Measurements from ENCODE around the gene MARK3.

The MARK3 gene

DNA sequence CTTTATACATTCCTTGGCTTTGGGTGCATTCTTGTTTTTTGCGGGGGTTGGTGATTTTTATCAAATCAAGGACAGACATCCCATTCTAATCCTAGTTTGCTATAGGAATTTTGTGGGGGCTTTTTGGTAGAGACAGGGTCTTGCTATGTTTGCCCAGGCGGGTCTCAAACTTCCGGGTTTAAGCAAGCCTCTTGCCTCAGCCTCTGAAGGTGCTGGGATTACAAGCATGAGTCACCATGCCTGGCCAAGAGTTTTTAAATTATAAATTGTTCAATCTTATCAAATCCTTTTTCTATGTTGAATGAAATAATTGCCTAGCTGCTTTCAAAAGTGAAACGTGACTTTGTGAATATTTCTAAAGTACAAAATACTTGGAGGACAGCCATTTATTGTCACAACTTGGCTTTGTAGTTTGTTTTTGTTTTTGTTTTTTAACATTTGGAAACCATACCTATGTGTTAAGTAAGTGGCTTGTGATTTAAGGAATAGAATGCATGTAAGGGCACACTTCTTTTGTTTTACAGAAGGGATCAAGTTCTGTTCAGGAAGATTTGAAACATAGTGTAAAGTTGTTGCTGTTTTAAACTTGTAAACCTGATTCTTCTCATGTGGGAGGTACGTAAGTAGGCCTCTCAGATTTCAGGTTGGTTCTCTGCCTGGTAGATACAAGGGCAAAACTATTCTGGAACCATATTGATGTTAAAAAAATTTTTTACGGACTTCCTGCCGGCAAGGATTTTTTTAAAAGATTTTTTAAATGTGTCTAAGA, 13.4 kb downstream of the MARK3 start:
- DNase-seq: no peak

DNA sequence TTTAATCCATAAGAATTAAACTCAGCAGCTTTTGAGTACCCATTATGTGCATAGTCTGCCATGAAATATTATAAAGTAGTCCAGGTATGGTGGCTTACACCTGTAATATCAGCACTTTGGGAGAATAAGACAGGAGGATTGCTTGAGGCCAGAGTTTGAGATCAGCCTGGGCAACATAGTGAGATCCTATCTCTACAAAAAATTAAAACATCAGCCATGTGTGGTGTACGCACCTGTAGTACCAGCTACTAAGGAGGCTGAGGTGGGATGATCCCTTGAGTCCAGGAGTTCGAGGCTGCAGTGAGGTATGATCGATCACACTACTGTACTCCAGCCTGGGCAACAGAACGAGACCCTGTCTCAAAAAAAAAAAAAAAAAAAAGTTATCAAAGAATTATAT, 15.3 kb downstream of the MARK3 start:
- DNase-seq: no peak

DNA sequence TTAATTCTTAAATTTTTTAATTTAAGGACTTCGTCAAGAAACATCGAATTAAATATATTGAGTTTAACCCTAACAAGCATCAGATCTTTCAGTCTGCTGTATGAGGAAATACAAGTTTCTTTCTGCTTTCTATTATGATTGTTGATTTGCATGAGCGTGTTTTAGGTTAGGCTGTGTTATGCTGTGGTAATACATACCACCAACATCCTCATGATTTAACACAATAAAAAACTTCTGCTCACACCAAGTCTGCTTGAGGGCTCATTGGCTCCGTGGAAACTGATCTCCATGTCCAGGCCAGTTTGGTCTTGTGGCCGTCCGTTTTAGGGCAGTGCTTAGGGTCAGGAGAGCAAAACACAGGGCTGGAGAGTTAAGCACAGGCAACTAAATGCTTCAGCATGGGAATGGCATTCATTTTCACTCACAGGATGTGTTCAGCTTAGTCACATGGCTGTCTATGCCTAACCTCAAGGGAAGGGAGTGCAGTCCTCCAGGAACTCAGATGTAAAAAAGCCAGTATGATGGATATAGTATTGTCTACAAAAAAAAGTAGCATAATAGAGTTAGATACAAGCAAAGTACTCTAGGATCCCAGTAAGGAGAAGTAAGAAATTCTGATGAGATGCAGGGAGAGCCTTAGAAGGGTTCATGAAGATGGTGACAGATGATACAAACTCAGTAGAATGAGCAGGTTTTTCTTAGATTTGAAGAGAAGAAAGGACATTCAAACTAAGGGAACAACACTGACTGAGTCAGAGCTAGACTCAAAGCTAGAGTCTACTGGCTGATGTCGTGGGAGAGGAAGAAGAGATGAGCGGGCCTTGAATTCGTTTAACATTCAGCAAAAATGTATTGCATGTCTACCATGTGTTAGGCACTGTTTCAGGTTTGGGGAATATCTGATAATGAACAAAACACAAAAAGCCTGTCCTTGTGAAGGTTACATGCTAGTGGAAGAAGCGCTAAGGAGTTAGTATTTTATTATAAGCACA, 16.3 kb downstream of the MARK3 start:
- no peak for DNase-seq

DNA sequence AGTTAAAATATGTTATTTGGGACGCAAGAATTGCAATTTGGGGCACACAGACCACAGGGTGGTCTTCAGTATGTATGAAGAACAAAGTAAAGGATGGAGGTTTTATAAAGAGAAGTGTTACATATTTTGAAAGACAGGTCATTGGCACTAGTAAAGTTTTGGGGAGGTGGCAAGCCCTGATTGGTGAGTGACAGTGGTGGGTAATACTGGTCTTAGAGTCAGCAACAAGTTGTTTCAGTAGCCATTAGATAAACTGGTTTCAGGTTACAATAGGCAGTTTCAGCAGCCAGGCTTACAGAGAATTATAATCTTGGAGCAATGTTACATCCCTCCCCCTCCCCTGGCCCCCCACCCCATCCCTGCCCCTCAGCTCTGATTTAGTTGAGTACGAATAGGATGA, 17.5 kb downstream of the MARK3 start:
- DNase-seq: no peak

DNA sequence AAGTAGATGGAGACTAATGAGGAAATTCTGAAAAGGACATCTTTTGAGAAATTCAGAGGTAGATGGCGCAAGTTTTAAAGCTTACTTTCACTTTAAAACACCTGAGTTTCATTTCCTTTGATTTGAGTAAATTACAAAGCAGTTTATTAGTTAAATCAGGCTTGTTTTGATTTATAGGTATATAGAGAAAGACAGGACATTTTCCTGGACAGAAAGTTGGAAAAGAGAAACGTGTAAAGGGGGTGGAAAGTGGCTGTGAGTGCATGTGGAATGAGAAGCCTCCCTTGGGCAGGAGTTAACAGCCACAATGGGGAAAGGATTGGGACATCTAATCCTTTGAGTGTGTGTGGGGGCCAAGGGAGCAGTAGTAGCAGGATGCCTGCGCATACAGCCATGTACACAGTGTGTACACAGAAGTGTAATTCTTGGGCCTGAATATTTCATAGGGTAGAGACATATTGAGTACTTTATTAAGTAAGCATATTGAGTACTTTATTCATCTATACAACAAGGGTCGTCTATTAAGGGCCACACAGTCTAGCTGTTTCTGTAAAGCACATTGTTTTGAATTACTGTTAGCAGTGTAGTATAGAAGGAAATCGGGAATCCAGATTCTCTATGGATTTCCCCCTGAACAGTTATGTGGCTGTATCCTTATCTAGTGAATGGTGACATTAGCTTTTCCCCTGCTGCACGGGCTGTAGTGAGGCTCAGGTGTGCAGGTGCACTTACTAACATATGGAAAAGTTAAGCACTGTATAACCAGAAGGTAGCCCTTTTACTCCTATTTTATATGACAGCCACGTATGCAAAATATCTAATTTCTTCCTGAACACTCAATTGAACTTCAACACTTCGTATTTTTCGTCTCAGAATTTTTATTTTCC, 19.1 kb downstream of the MARK3 start:
- no peak for DNase-seq

DNA sequence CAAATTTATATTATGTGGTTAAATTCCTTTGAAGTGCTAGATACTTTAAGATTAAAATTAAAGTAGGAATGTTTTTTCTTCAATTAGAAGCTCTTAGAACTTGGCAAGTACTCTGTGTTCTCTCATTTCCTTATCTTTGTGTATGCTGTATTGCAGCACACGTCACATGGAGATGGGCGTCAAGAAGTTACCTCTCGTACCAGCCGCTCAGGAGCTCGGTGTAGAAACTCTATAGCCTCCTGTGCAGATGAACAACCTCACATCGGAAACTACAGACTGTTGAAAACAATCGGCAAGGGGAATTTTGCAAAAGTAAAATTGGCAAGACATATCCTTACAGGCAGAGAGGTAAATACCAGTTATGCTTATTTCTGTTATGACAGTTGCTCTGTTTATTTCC, 19.7 kb downstream of the MARK3 start:
- no peak for DNase-seq

- no peak for DNase-seq
These were observed 23.4 kb downstream of the MARK3 start for GRCh38 chr14:103408491-103409155.

- DNase-seq: no peak
These were observed 31.7 kb downstream of the MARK3 start for GRCh38 chr14:103416916-103417315.

- DNase-seq: no peak
These were observed 33.2 kb downstream of the MARK3 start for GRCh38 chr14:103418481-103418818.

DNA sequence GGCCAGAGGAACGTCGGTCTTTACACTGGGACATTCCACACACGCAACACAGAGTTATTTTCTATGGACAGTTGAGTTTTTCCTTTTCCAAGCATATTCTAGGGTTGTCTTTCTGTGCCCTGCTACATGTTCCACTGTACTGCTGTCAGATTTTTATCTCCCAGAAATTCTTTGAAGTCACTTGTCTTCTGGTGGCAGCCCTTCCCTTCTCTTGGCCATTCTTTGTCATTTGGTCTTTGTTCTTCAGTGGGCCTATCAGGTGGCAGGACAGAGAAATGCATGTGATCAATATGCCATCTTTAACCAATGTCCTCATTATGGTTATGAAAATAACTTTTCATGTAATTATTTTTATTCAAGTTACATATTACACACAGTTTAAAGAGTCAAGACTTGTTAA, 36.3 kb downstream of the MARK3 start:
- DNase-seq: no peak

GRCh38 chr14:103423050-103423461, 37.8 kb downstream of the MARK3 start:
- no peak for DNase-seq

GRCh38 chr14:103427485-103428443, 42.5 kb downstream of the MARK3 start:
- DNase-seq: peak; percentile 39 to 44

DNA sequence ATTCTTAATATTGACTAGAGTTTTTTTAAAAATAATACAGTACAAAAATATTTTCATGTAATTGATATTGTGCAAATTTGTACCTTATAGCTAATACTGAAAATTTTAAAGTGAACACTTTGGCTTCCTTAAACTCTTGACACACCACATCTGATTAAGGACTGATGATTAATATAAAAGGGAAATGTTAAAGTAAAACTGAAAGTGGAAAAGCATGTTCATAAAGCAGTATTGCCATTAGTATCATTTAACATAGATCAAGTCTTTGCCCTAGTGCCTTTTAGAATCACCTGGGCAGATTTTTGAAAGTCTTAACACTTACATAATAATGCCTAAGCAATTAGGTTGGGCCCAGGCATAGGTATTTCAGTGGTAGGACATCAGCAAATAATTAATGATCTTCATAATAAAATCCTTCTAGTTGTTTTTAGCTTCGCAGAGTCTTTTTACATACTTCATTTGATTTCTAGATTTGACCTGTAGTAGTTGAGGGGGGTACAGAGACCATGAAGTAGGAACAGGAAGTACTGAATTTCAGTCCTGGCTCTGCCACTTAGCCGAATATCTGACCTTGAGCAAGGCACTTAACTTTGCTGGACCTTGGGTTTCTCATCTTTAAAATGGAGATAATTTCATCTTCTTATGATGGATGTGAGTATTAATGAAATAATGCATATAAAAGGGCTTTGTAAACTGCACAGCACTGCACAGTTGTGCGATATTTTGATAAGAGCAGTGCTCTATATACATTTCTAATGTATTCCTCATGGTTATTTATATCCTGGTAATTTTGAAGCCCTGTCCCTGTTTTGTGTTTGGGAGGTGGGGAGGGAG, 43.7 kb downstream of the MARK3 start:
- DNase-seq: no peak

GRCh38 chr14:103430358-103430757, 45.1 kb downstream of the MARK3 start:
- DNase-seq: no peak

DNA sequence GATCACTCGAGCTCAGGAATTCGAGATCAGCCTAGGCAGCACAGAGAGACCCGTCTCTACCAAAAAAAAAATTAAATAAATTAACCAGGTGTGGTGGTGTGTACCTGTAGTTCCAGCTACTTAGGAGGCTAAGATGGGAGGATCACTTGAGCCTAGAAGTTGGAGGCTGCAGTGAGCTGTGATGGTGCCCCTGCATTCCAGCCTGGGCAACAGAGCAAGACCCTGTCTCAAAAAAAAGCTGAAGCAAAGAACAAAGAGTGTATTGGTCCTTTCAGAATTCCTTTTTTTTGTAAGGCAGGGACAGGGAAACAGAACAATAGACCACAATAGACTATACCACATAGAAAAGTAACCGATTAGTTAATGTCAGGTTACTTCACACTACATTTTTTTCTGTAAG, 47.4 kb downstream of the MARK3 start:
- no peak for DNase-seq

DNA sequence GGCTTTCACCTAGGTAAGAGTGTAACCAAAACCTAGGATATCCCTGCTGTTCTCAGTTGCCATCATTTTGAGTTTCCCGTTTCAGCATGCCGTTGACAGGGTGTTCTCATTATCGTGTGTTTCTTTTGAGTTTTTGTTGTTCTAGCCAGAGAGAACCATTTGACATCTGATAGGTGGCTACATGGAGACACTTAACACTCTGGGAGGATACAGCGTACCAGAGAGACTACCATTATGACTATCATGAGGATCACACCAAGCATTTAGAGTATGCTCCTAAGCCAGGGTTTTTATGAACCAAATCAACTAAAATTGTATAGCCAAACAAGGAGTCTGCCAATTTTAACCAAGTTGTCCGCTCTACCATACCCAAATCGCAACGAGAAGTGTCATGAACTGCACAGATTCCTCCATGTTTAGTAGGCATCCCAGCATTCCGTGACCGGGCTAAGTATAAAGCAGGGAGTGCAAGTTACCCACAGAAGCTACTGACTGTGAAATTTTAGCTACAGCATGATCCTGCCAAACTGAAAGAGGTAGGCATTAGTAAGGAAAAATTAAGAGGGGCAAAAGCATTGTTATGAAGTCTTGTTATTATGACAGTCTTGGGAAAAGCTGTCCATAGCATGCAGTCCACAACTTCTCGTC, 48.8 kb downstream of the MARK3 start:
- DNase-seq: no peak

DNA sequence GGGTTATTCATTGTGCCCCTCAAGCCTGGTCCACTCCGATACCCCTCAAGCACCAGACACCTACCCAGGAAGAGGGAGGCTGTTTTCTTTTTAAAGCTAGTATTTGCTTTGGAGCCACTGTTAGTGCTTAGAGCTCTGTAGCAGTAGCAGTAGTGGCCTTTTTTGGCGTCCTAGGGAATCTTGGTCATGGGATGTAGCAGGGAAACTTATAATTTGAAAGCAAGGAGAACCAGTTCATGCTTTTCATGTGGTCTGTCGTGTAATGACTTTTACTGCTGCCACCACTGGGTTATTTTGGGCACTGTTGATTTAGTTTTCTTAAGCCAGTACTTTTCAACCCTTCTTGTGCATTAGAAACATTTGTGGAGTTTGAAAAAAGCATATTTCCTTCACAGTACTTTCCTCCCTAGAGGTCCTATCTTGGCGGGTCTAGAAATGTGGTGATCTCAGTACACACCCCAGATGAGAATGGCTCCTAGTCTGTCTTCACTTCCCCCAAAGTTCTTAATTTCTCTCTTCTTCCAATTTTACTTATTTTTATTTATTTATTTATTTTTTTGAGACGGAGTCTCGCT, 49.7 kb downstream of the MARK3 start:
- no peak for DNase-seq

DNA sequence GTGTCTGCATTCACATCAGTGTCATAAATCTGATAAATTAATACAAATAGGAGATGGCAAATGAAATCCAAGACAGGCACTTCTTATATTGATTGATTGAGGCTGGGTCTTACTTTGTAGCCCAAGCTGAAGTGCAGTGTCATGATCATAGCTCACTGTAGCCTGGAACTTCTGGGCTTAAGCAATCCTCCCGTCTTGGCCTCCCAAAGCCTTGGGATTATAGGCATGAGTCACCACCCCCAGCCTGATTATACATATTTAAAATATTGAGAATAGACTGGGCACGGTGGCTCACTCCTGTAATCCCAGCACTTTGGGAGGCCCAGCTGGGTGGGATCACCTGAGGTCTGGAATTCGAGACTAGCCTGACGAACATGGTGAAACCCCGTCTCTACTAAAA, 51.3 kb downstream of the MARK3 start:
- DNase-seq: no peak

GRCh38 chr14:103442288-103442687, 57.1 kb downstream of the MARK3 start:
- no peak for DNase-seq
